Occipital lobe (tissue), 2 donors: ENCODE measurements around the gene GNPTG. TPM values are rescaled to one million over a fixed set of nuclear protein-coding genes. Genes with fewer than 3 reads are reported as not detected.

ENCODE experiments used
- DNase-seq: peaks from one replicate; lab custom pipeline; 2025; lab: John Stamatoyannopoulos, UW
- total RNA-seq: library from RNA; depleted of rRNA; stranded (reverse); fragments of >200 nt; gene quantifications from one replicate; pipeline ENCODE4 v1.2.3, GENCODE V29; 2014

Gene GNPTG
- 15.0 TPM for total RNA-seq

- DNase-seq = peak; percentile 67
Measured at GRCh38 chr16:1351582-1352362, at the start of gene GNPTG, which contains the start of gene TSR3. GNPTG (plus strand) TSS chr16:1351931; CDS start chr16:1351966, 35 bp downstream. TSR3 (minus strand) TSS chr16:1351878; CDS start chr16:1351804, 74 bp downstream.

- no peak for DNase-seq
Measured at GRCh38 chr16:1305823-1306222, 45.9 kb upstream of the GNPTG start.

- DNase-seq = no peak
Measured at GRCh38 chr16:1306334-1306733, 45.4 kb upstream of the GNPTG start.

GRCh38 chr16:1308036-1308976, 43.4 kb upstream of the GNPTG start:
- no peak for DNase-seq

- peak; percentile 98 for DNase-seq
Measured at GRCh38 chr16:1308977-1309885, 42.5 kb upstream of the GNPTG start, which contains the start of gene UBE2I. UBE2I (plus strand) TSS chr16:1309636; CDS start chr16:1314031, 4,395 bp downstream.

- no peak for DNase-seq
Measured at GRCh38 chr16:1309888-1310831, 41.6 kb upstream of the GNPTG start.

- DNase-seq = no peak
Measured at GRCh38 chr16:1310832-1311200, 40.9 kb upstream of the GNPTG start.

DNA sequence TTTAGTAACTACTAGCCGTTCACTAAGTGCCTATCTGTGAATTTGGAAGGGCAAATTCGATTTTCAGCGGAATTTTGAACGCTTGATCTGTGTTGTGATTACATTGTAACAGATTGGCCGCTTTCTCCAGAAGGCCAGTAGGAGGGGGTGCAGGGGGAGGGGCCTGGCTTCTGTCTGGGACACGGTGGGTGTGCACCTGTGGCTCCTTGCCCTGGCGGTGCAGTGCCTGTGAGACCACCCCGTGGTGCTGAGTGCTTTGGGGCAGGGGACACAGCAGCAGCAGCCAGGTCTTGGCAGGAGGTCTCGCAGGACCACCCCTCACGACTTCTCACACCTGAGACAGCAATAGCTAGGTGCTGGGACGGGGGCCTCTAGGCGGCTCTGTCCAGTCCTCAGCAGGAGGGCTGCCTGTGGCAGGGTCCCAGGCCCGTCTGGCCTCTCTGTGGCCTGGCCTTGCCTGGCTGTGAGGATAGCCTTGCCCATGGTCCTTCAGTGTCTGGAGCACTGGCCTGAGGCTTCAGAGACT, 40.5 kb upstream of the GNPTG start:
- DNase-seq = no peak

DNA sequence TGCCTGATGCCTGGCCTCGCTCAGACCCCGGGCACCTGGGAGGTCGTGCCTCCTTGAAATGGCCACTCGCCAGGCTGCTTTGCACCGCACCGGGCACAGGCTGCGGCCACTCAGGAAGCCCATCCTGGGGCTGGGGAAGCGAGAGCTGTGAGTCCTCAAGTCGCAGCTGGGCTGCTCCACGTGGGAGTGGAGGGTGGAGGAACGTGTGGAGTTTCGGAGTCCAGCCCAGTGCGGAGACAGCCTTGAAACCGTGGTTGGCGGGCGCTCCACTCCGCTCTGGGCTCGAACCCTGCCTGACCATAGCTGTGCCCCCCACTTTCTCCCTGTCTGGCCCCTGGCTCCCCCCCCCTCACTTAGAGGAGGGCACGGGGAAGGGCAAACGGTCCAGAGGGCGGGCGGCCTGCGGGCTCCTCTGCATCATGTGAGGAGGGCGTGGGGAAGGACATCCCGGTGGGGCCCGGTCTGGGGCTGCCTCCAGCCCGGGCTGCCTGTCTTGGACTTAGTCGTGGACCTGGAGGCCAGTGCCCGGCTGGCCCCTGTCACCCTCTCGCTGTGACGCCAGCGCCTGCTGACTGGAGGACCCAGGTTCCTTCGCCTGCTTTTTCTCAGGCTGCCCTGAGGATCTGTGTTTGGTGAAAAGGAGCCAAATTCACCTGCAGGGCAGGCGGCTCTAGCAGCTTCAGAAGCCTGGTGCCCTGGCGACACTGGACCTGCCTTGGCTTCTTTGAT, 39.8 kb upstream of the GNPTG start:
- DNase-seq = no peak

GRCh38 chr16:1312467-1312816, 39.3 kb upstream of the GNPTG start:
- DNase-seq = no peak

GRCh38 chr16:1312903-1313302, 38.8 kb upstream of the GNPTG start:
- DNase-seq = no peak

DNA sequence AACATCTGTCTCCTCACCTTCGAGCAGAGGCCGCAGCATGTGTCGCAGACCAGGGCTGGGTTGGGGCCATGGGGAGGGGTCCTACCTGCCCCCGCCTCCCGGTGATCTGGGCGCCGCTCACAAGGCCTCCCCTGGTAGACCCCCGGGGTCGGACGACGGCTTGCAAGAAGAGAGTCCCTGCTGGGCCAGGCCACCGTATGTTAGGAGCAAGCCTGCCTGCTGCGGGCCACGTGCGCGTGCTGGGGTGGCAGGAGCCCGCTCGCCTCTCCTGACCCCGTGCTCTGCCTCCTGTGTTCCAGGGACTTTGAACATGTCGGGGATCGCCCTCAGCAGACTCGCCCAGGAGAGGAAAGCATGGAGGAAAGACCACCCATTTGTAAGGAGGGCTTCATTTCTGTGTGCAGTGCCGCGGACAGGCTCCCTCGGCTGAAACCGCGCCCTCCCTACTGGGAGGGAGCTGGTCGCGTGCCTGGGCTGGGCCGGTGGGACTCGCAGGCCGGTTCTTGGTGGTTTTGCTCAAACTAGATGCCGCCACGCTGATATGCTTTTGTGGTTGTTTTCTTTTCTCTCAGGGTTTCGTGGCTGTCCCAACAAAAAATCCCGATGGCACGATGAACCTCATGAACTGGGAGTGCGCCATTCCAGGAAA, 37.9 kb upstream of the GNPTG start:
- DNase-seq = no peak

GRCh38 chr16:1314399-1315068, 37.2 kb upstream of the GNPTG start:
- DNase-seq = no peak

DNA sequence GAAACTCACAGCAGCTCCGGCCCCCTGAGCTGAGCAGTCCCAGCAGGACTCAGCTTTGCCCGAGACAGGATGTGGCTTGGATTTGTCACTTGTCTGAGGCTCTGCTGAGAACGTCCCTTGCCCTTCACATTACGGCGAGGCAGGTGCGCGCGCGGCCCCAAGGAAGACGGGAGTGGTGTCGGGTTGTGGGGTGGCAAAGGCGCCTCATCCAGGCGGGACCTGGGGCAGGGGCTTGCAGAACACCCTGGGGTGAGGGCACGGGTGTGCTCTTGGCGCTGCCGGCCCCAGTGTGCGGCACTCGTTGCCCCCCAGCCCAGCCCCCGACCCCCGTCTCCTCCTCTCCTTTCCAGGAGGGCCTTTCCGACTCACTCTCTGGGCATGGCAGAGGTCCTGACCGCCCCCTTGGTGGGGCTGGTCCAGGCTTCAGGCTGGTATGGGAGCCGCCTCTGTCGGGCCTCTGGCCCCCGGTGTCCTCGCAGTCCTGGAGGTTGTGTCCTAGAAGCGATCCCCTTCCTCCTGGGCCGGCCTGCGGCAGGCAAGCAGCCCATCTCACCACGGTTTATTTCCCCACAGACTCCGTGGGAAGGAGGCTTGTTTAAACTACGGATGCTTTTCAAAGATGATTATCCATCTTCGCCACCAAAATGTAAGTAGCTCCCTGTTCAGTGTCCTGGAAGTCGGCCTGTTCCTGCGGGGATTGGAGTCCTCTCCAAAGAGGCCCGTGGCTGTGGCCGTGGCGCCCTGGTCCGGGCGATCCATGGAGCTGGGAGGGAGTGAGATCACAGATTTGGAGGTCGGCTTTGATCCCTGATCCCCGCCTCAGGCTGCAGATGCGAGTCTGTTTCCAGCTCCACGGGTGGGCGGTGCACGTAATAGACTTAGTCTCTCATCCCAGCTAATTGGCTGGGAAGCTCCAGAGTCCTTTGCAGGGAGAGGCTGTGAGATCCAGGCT, 36.4 kb upstream of the GNPTG start:
- DNase-seq = no peak

GRCh38 chr16:1316033-1316405, 35.7 kb upstream of the GNPTG start:
- no peak for DNase-seq

DNA sequence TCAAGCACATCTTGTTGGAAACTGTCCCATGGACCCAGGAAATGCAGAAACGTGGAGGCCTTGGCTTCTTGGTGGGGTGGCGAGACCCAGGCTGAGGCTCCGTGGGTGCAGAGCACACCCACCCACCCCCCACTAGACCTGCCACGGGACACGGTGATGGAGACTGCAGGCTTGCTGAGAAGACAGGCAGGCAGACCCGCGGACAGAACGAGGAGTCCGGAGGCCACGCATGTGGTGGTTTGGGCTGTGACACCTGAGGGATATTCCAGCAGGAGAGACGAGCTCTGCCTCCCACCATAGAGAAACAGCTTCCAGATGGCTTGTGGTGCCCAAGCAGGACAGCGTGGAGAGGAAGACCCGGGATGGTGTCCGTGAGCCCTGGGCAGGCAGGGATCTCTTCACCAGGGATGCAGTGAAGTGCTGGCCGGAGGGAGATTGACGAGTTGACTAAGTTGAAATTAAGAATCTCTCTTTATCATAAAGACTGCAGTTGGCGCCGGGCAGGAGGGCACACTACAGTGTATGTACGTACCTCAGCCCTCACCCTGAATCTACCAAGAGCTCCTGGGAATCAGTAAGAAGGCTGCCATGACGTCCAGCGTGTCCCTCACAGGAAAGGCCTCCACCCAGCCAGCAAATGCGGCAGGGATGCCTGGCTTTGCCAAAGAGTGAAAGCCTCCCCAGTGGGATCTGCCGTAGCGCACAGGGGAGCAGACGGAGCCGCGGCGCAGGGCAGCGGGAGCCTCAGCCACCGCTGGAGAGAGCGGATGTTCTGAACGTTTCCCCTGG, 34.1 kb upstream of the GNPTG start:
- DNase-seq = no peak
